ENCODE data around the gene ARPC1B.

ARPC1B gene

DNA sequence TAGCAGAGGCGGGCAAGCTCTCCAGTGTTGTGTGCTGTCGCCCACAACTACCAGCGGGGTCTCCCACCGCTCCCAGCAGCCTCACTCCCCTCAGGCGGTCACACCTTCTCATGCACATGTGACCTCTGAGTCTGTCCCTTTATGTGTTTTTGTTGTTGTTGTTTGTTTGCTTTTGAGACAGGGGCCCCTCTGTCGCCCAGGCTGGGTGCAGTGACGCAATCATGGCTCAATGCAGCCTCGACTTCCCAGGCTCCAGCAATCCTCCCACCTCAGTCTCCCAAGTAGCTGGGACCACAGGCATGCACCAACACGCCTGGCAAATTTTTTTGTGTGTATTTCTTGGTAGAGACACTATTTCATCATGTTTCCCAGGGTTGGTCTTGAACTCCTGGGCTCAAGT lies 65.7 kb downstream of the ARPC1B start:
- Histone ChIP-seq H3K4me3 (ENCODE audit: low read length in 2 of 2) (peak overlapping the region in 1 of 2 donors; percentile 89), H3K9ac (ENCODE audit: low read depth in 1 of 2, low read length in 2 of 2) (no peak overlapping the region)

More for the DNA sequence above, 65.7 kb downstream of the ARPC1B start:
- H3K27ac ChIP-seq (ENCODE audit: low read depth in 2 of 2, low read length in 2 of 2) = no peak overlapping the region
- peaks cover 9 to 14% of the 10 kb centered on the region in 2 donors for H3K36me3 ChIP-seq (ENCODE audit: control insufficient read depth in 2 of 2, insufficient read depth in 2 of 2, low read length in 2 of 2)
- no peaks in the 10 kb centered on the region for H3K27me3 ChIP-seq (ENCODE audit: control insufficient read depth in 2 of 2, insufficient read depth in 2 of 2, low read length in 2 of 2)
- no peaks in the 10 kb centered on the region for H3K9me3 ChIP-seq (ENCODE audit: control insufficient read depth in 2 of 2, low read length in 2 of 2)
- H3K4me1 ChIP-seq (ENCODE audit: control insufficient read depth in 2 of 2, insufficient read depth in 2 of 2, low read length in 2 of 2) = peaks cover 16 to 17% of the 10 kb centered on the region in 2 donors
